H1 (cell line): ENCODE data around the gene IL1RAPL1. TPM values are rescaled to one million over a fixed set of nuclear protein-coding genes. Genes with fewer than 3 reads are reported as not detected.

ENCODE experiments used
- CHD1 ChIP-seq: IDR thresholded peaks from 2 replicates; pipeline ENCODE4 v1.6.1; 2012; ENCODE audit warnings: low read depth, low read length, improper control_type of control experiment
- CTCF ChIP-seq, 3 experiments: IDR thresholded peaks; 1 replicate in 2 of 3; 2 replicates in 1 of 3; pipeline versions ENCODE4 v1.5.1 to v1.6.1; 2011; ENCODE audit warnings: low read length in 3 of 3, mild to moderate bottlenecking in 3 of 3, inconsistent platforms in 2 of 3, low read depth in 1 of 3, moderate library complexity in 1 of 3; ENCODE audit not compliant: insufficient read depth in 1 of 3; ENCODE audit errors: control extremely low read depth in 1 of 3
- EGR1 ChIP-seq: IDR thresholded peaks from 2 replicates; pipeline ENCODE4 v1.6.1; 2011; ENCODE audit warnings: low read depth, low read length, borderline replicate concordance
- EP300 ChIP-seq, 2 experiments: IDR thresholded peaks; 1 replicate in 1 of 2; 2 replicates in 1 of 2; pipeline ENCODE4 v1.6.1; 2011 to 2012; ENCODE audit warnings: low read depth in 2 of 2, low read length in 2 of 2, mild to moderate bottlenecking in 2 of 2, borderline replicate concordance in 1 of 2, inconsistent platforms in 1 of 2, moderate library complexity in 1 of 2
- GABPA ChIP-seq: IDR thresholded peaks from 2 replicates; pipeline ENCODE4 v1.6.1; 2011; ENCODE audit warnings: mild to moderate bottlenecking, low read length, moderate library complexity, borderline replicate concordance; ENCODE audit not compliant: insufficient read depth
- HDAC2 ChIP-seq, 2 experiments: fragments of 300-600 bp in 1 of 2; sonication (generic) in 1 of 2; IDR thresholded peaks; 2 replicates each; pipeline ENCODE4 v1.6.1; 2011 to 2012; ENCODE audit warnings: low read depth in 2 of 2, low read length in 2 of 2, mild to moderate bottlenecking in 2 of 2, moderate library complexity in 2 of 2, borderline replicate concordance in 1 of 2, inconsistent platforms in 1 of 2
- HDAC6 ChIP-seq: IDR thresholded peaks from one replicate; pipeline ENCODE4 v1.7.1; 2012; ENCODE audit warnings: low read depth, mild to moderate bottlenecking, inconsistent platforms, low read length, moderate library complexity
- POLR2A ChIP-seq, 2 experiments: IDR thresholded peaks; 1 replicate in 1 of 2; 2 replicates in 1 of 2; pipeline ENCODE4 v1.6.1; 2011; ENCODE audit warnings: low read depth in 2 of 2, low read length in 2 of 2, mild to moderate bottlenecking in 2 of 2; ENCODE audit errors: control extremely low read depth in 1 of 2
- POU5F1 ChIP-seq: IDR thresholded peaks from 2 replicates; pipeline ENCODE4 v1.6.1; 2011; ENCODE audit warnings: low read depth, mild to moderate bottlenecking, low read length, moderate library complexity
- RBBP5 ChIP-seq: IDR thresholded peaks from 2 replicates; pipeline ENCODE4 v1.7.1; 2012; ENCODE audit warnings: low read depth, mild to moderate bottlenecking, inconsistent platforms, low read length, moderate library complexity, borderline replicate concordance
- SIN3A ChIP-seq, 2 experiments: IDR thresholded peaks in 1 of 2; conservative IDR thresholded peaks in 1 of 2; 2 replicates each; pipeline ENCODE4 v1.6.1; 2011 to 2012; ENCODE audit warnings: low read length in 2 of 2, improper control_type of control experiment in 1 of 2, low read depth in 1 of 2, mild to moderate bottlenecking in 1 of 2
- SP1 ChIP-seq: IDR thresholded peaks from 2 replicates; pipeline ENCODE4 v1.6.1; 2011; ENCODE audit warnings: low read depth, low read length
- SRF ChIP-seq: IDR thresholded peaks from 2 replicates; pipeline ENCODE4 v1.6.1; 2011; ENCODE audit warnings: mild to moderate bottlenecking, low read depth, low read length, moderate library complexity
- TAF1 ChIP-seq: IDR thresholded peaks from 2 replicates; pipeline ENCODE4 v1.6.1; 2011; ENCODE audit warnings: mild to moderate bottlenecking, low read depth, low read length
- TAF7 ChIP-seq: optimal IDR thresholded peaks from 2 replicates; pipeline ENCODE3; 2011; ENCODE audit warnings: low read depth, mild to moderate bottlenecking, inconsistent platforms, low read length, moderate library complexity, borderline replicate concordance
- USF2 ChIP-seq: IDR thresholded peaks from 2 replicates; pipeline ENCODE4 v1.6.1; 2011; ENCODE audit warnings: low read length, improper control_type of control experiment
- polyA plus RNA-seq, 7 experiments: library from polyadenylated mRNA; depleted of rRNA in 3 of 7; stranded (reverse) in 5 of 7; unstranded in 2 of 7; fragments of >200 nt in 5 of 7; fragments of 200-250 nt in 2 of 7; gene quantifications; 1 replicate in 5 of 7; 2 replicates in 1 of 7; 4 replicates in 1 of 7; pipeline versions ENCODE4 v1.2.1 to v1.2.3, GENCODE V29; 2011 to 2013; ENCODE audit warnings: missing spikeins in 2 of 7, mixed read lengths in 2 of 7
- total RNA-seq: library from RNA; stranded (reverse); fragmentation: NEBNext Ultra II Directional; extraction: Animal tissue kit (Norgen Biotek cat#: 25700); gene quantifications from 2 replicates; pipeline ENCODE4 v1.2.1, GENCODE V29; 2021
- TF ChIP-seq, protein P1 (sequence below): IDR thresholded peaks from 2 replicates; pipeline ENCODE4 v1.6.1; 2012; ENCODE audit warnings: inconsistent platforms

The IL1RAPL1 gene
- total and polyA plus RNA-seq, 2 of the 8 experiments (the other 6 are each of a cell fraction or from before 2014, with no cell fraction given): 0.11 to 0.35 TPM

GRCh38 chrX:29641461-29641860 lies 1054.2 kb downstream of the IL1RAPL1 start (continued):
- TF ChIP-seq HDAC6: no peak
- no peak for TF ChIP-seq EGR1
- TF ChIP-seq EP300 (IDR thresholded peaks at IDR 0.05; ENCODE audit: borderline replicate concordance in 1 of 2, low read depth in 2 of 2, low read length in 2 of 2): no peak
- no peak for TF ChIP-seq TAF7
- TF ChIP-seq SRF: no peak
- no peak for TF ChIP-seq CTCF (IDR thresholded peaks at IDR 0.05; ENCODE audit: control extremely low read depth in 1 of 3, insufficient read depth in 1 of 3, low read depth in 1 of 3, low read length in 3 of 3)
- TF ChIP-seq SIN3A (conservative IDR thresholded peaks at IDR 0.05 in 1 of 2, IDR thresholded peaks at IDR 0.05 in 1 of 2; ENCODE audit: low read depth in 1 of 2, low read length in 2 of 2): no peak
- TF ChIP-seq, protein P1, sequence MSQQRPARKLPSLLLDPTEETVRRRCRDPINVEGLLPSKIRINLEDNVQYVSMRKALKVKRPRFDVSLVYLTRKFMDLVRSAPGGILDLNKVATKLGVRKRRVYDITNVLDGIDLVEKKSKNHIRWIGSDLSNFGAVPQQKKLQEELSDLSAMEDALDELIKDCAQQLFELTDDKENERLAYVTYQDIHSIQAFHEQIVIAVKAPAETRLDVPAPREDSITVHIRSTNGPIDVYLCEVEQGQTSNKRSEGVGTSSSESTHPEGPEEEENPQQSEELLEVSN: no peak
- TF ChIP-seq POU5F1: no peak
- no peak for TF ChIP-seq TAF1
- no peak for TF ChIP-seq HDAC2 (IDR thresholded peaks at IDR 0.05; ENCODE audit: borderline replicate concordance in 1 of 2, low read depth in 2 of 2, low read length in 2 of 2)
- no peak for TF ChIP-seq RBBP5
- no peak for TF ChIP-seq GABPA
- TF ChIP-seq USF2: no peak
- TF ChIP-seq CHD1: no peak
- TF ChIP-seq SP1: no peak
- no peak for TF ChIP-seq POLR2A (IDR thresholded peaks at IDR 0.05; ENCODE audit: control extremely low read depth in 1 of 2, low read depth in 2 of 2, low read length in 2 of 2)
